Karpas-422 (cell line): ENCODE results near the gene RGS17. TPM values are rescaled to one million over a fixed set of nuclear protein-coding genes. Genes with fewer than 3 reads are reported as not detected.

Experiments used
- DNase-seq: peaks from one replicate; pipeline ENCODE4 v3.0.0-alpha.2; 2015
- H2AFZ ChIP-seq: fragments of 200-600 bp; sonication (generic); 2 replicates; pipeline ENCODE4 v1.6.1; 2014; ENCODE audit warnings: antibody characterized with exemption, low read length, mixed read lengths
- H3K27ac ChIP-seq: fragments of 200-600 bp; sonication (generic); 2 replicates; pipeline ENCODE4 v1.5.1; 2014; ENCODE audit warnings: mild to moderate bottlenecking, low read length, moderate library complexity
- H3K27me3 ChIP-seq: fragments of 200-600 bp; sonication (generic); 2 replicates; pipeline ENCODE4 v1.6.1; 2014; ENCODE audit warnings: low read length, mixed read lengths
- H3K36me3 ChIP-seq: fragments of 200-600 bp; sonication (generic); 2 replicates; pipeline ENCODE4 v1.6.1; 2014; ENCODE audit warnings: low read length, mixed read lengths; ENCODE audit not compliant: insufficient read depth
- H3K4me1 ChIP-seq: fragments of 200-600 bp; sonication (generic); 2 replicates; pipeline ENCODE4 v1.6.1; 2014; ENCODE audit warnings: mild to moderate bottlenecking, low read length, mixed read lengths
- H3K4me2 ChIP-seq: fragments of 200-600 bp; sonication (generic); 2 replicates; pipeline ENCODE4 v1.6.1; 2014; ENCODE audit warnings: low read length, low read depth, mild to moderate bottlenecking; ENCODE audit not compliant: poor library complexity, severe bottlenecking
- H3K4me3 ChIP-seq: fragments of 200-600 bp; sonication (generic); 2 replicates; pipeline ENCODE4 v1.5.1; 2014; ENCODE audit warnings: mild to moderate bottlenecking, antibody characterized with exemption, low read length, mixed read lengths
- H3K79me2 ChIP-seq: fragments of 200-600 bp; sonication (generic); 2 replicates; pipeline ENCODE4 v1.6.1; 2014; ENCODE audit warnings: mild to moderate bottlenecking, low read length, mixed read lengths
- H3K9ac ChIP-seq: fragments of 200-600 bp; sonication (generic); 2 replicates; pipeline ENCODE4 v1.6.0; 2014; ENCODE audit warnings: low read length
- H3K9me2 ChIP-seq: fragments of 200-600 bp; sonication (generic), shearing (Covaris generic); replicated peaks from 2 replicates; pipeline ENCODE4 v1.6.0; 2014; ENCODE audit warnings: mild to moderate bottlenecking, low read length, moderate library complexity; ENCODE audit not compliant: insufficient read depth
- H3K9me3 ChIP-seq: fragments of 300-700, 200-600 bp; sonication (generic); 2 replicates; pipeline ENCODE4 v1.6.1; 2014; ENCODE audit warnings: low read length, mixed read lengths
- H4K20me1 ChIP-seq: fragments of 200-600 bp; sonication (generic); 2 replicates; pipeline ENCODE4 v1.6.1; 2014; ENCODE audit warnings: mild to moderate bottlenecking, antibody characterized with exemption, low read length, low read depth; ENCODE audit not compliant: insufficient read depth
- total RNA-seq: library from RNA; depleted of rRNA; stranded (reverse); fragments of >200 nt; shearing (Covaris generic); gene quantifications from 2 replicates; pipeline ENCODE4 v1.2.3, GENCODE V29; 2014; ENCODE audit warnings: low replicate concordance

RGS17 gene
- total RNA-seq, 1 experiment from 2014 or later: not detected

- Histone ChIP-seq H3K27me3 (no peaks in the 10 kb centered on the region), H2AFZ (no peak overlapping the region), H3K4me1 (no peaks in the 10 kb centered on the region), H3K36me3 (no peaks in the 10 kb centered on the region), H3K4me3 (no peak overlapping the region), H3K4me2 (no peak overlapping the region), H3K79me2 (no peaks in the 10 kb centered on the region), H3K9me2 (no peaks in the 10 kb centered on the region), H3K9ac (no peak overlapping the region), H3K27ac (no peak overlapping the region), H4K20me1 (no peaks in the 10 kb centered on the region), H3K9me3 (no peaks in the 10 kb centered on the region)
- no peak for DNase-seq
These were observed 74.8 kb downstream of the RGS17 start for GRCh38 chr6:153056308-153056707.

DNA sequence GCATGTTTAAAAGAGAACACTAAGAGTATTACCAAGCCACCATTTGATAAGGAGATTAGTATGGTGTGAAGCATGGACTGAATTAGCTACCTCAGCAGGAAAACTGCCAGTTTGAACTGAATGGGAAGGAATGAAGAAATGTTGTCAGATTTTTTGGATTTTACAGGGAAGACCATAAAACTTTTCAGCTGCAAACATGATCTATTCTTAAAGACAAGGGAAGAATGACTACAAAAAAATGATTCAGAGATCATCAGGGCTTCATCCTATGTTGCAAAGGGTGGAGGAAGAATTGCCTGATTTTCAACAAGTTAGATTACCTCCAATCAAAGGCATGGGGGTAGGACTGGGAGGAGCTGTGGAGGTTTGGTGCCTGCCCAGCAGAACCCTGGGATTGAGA lies 79.3 kb downstream of the RGS17 start:
- no peak overlapping the region for H3K27ac ChIP-seq
- no peaks in the 10 kb centered on the region for H3K79me2 ChIP-seq
- H3K4me2 ChIP-seq: no peak overlapping the region
- H4K20me1 ChIP-seq: no peaks in the 10 kb centered on the region
- H3K36me3 ChIP-seq: no peaks in the 10 kb centered on the region
- H3K9me2 ChIP-seq: no peaks in the 10 kb centered on the region
- H3K27me3 ChIP-seq: no peaks in the 10 kb centered on the region
- no peak for DNase-seq
- no peaks in the 10 kb centered on the region for H3K4me1 ChIP-seq
- H2AFZ ChIP-seq: no peak overlapping the region
- no peaks in the 10 kb centered on the region for H3K9me3 ChIP-seq
- no peak overlapping the region for H3K4me3 ChIP-seq
- no peak overlapping the region for H3K9ac ChIP-seq

DNA sequence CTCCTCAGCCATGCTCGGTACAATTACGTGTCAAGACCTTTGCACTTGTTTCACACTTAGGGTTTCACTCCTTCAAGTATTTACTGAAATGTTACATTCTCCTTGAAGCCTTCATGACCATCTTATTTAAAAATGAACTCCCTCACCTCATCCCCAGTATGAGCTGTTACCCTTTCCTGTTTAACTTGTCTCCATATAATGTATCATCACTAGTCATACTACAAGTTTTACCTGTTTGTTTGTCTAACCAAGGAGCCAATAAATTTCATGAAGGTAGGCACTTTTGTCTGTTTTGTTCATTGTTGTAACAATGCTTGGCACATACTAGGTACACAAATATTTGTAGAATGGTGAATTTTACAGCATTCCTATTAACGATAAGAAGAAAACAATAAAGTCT lies 82.5 kb downstream of the RGS17 start:
- Histone ChIP-seq H2AFZ (no peak overlapping the region), H4K20me1 (no peaks in the 10 kb centered on the region), H3K4me1 (no peaks in the 10 kb centered on the region), H3K79me2 (no peaks in the 10 kb centered on the region), H3K4me3 (no peak overlapping the region), H3K9me3 (no peaks in the 10 kb centered on the region), H3K27me3 (no peaks in the 10 kb centered on the region), H3K27ac (no peak overlapping the region), H3K4me2 (no peak overlapping the region), H3K9ac (no peak overlapping the region), H3K9me2 (no peaks in the 10 kb centered on the region), H3K36me3 (no peaks in the 10 kb centered on the region)
- DNase-seq: no peak

DNA sequence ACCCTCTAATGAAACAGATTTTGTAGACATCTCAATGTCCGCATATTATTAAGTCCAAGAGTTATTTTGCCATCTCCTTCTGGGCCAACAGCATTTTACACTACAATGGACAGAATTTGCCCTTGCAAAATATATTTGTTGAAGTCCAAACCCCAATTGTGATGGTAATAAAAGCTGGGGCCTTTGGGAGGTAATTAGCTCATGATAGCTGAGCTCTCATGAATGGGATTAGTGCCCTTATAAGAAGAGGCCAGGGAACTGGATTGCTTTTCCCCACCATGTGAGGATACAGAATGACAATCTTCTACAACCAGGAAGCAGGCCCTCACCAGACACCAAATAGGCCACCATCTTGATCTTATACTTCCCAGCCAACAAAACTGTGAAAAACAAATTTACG lies 83.7 kb downstream of the RGS17 start:
- Histone ChIP-seq H3K27me3 (no peaks in the 10 kb centered on the region), H3K9me3 (no peaks in the 10 kb centered on the region), H3K4me1 (no peaks in the 10 kb centered on the region), H3K36me3 (no peaks in the 10 kb centered on the region), H3K79me2 (no peaks in the 10 kb centered on the region), H3K4me2 (no peak overlapping the region), H3K4me3 (no peak overlapping the region), H3K27ac (no peak overlapping the region), H3K9ac (no peak overlapping the region), H4K20me1 (no peaks in the 10 kb centered on the region), H3K9me2 (no peaks in the 10 kb centered on the region), H2AFZ (no peak overlapping the region)
- DNase-seq: no peak

GRCh38 chr6:153045271-153045670 lies 85.8 kb downstream of the RGS17 start:
- no peaks in the 10 kb centered on the region for H4K20me1 ChIP-seq

GRCh38 chr6:153044295-153044694 lies 86.8 kb downstream of the RGS17 start:
- Histone ChIP-seq H3K27me3 (no peaks in the 10 kb centered on the region), H3K4me3 (no peak overlapping the region), H3K9ac (no peak overlapping the region), H2AFZ (no peak overlapping the region), H3K36me3 (no peaks in the 10 kb centered on the region), H3K9me2 (no peaks in the 10 kb centered on the region), H3K27ac (no peak overlapping the region), H3K4me1 (no peaks in the 10 kb centered on the region), H4K20me1 (no peaks in the 10 kb centered on the region), H3K4me2 (no peak overlapping the region), H3K9me3 (no peaks in the 10 kb centered on the region), H3K79me2 (no peaks in the 10 kb centered on the region)
- DNase-seq: no peak

More at GRCh38 chr6:153045271-153045670, 85.8 kb downstream of the RGS17 start:
- Histone ChIP-seq H3K36me3 (no peaks in the 10 kb centered on the region), H3K27me3 (no peaks in the 10 kb centered on the region), H3K79me2 (no peaks in the 10 kb centered on the region), H3K4me2 (no peak overlapping the region), H3K9me3 (no peaks in the 10 kb centered on the region), H3K4me3 (no peak overlapping the region), H3K4me1 (no peaks in the 10 kb centered on the region), H3K27ac (no peak overlapping the region), H3K9me2 (no peaks in the 10 kb centered on the region), H2AFZ (no peak overlapping the region), H3K9ac (no peak overlapping the region)
- no peak for DNase-seq

DNA sequence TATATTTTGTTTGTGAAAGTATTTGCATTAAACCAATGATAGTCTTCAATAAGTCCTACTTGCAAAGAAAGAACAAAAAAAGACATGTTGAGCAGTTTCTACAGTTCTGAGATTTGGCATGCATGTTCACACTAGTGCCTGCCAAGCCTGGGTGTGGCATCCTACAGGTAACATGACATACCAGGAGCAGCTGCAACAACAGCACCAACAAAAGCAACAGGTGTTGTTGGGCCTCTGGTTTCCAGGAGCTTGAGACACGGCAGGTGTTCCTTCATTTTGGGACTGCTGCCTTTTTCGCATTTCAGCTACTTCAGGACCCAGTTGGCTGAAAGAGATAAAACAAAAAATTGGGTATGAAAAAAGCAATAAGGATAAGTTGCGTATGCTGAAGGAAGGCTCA lies 87.4 kb downstream of the RGS17 start:
- Histone ChIP-seq H3K79me2 (no peaks in the 10 kb centered on the region), H3K4me2 (no peak overlapping the region), H3K27me3 (no peaks in the 10 kb centered on the region), H3K9me3 (no peaks in the 10 kb centered on the region), H3K4me1 (no peaks in the 10 kb centered on the region), H3K4me3 (no peak overlapping the region), H3K9ac (no peak overlapping the region), H4K20me1 (no peaks in the 10 kb centered on the region), H3K27ac (no peak overlapping the region), H3K36me3 (no peaks in the 10 kb centered on the region), H2AFZ (no peak overlapping the region), H3K9me2 (no peaks in the 10 kb centered on the region)
- DNase-seq: no peak

DNA sequence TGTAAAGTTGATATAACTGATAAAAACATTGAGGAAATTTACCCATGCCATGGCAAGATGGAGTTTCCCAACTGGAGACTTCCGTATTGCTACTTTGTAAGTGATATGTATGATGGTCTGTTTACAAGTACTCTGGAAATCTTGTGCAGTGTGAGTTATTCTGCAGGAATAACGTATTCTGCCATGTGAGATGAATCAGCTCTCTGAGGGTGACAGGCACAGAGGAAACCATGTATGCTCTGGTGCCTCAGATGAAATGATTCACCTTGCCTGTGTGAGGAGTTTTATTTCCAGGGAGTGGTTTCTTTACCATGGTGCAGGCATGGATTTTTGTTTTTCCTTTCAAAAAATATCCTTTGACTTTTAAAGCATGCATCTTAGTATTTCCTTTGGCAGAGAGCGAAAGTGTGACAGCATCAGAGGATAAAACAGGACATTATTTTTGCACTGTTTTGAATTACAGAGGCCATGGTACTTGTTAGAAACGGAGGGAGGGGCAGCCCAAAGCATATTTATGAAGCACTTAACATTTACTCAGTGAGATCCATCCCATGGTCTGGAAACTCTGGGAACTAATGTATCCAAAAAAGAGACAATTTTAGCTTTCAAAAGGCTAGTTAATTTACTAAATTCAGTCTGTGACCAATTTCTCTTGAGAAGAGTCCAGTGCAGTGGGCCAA lies 92.6 kb downstream of the RGS17 start:
- Histone ChIP-seq H3K9ac (no peak overlapping the region), H2AFZ (no peak overlapping the region), H3K4me1 (no peaks in the 10 kb centered on the region), H3K4me3 (no peak overlapping the region), H3K4me2 (no peak overlapping the region), H3K27ac (no peak overlapping the region), H3K9me3 (no peaks in the 10 kb centered on the region), H3K79me2 (no peaks in the 10 kb centered on the region), H3K9me2 (no peaks in the 10 kb centered on the region), H3K27me3 (no peaks in the 10 kb centered on the region), H4K20me1 (no peaks in the 10 kb centered on the region), H3K36me3 (no peaks in the 10 kb centered on the region)
- DNase-seq: no peak
